HG03280 (cell line): ENCODE results near the gene EXOC6B.
"Not testable (repeated sequence)": the region's sequence is repeated elsewhere in the genome, so short reads cannot be mapped to it uniquely, and the experiment has no call there.

Experiments used
- ATAC-seq: cut with Tn5 transposase; IDR thresholded peaks from one replicate; pipeline ENCODE4 v1.9.1; 2021; ENCODE audit warnings: mild to moderate bottlenecking, moderate library complexity; ENCODE audit not compliant: unreplicated experiment

The EXOC6B gene

GRCh38 chr2:72484622-72485021, 341.2 kb downstream of the EXOC6B start:
- ATAC-seq: not testable (repeated sequence)

DNA sequence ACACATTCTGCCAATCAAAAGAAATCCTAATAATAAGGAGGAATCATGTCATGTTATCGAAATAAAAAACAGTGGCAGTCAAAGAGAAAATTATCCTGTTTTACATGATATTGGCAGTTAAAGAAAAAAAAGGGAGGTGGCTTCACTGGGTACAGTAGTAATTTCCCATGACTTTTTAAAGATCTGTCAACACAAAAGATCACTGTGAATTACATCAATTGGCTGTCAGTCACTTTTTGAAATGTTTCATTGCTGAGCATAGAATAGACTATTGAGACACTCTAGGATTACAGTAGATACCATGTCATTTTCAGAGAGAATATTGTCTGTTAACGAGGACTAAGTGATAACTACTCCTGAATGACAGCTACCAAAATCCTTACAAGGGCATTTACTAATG, 342.5 kb downstream of the EXOC6B start:
- ATAC-seq: no peak

DNA sequence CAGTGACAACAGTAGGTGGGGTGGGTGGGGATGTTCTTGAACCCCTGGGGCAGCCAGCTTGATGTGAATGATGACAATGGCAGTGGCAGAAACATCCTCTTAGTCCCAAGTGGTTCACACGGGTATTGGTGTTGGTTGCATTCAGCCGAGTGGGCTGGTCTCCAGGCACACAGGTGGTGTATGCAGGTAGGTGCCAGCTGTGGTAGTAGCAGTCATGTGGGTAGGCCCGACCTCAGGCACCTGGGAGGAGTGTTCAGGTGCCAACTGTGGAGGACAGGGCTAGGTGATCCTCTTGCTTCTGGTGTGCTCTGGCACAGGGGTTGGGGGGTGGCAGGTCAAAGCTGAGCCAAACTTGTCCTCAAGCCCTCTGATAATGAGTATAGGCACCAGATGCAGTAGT, 350.6 kb downstream of the EXOC6B start:
- no peak for ATAC-seq

GRCh38 chr2:72457801-72458516, 367.9 kb downstream of the EXOC6B start:
- ATAC-seq: no peak

DNA sequence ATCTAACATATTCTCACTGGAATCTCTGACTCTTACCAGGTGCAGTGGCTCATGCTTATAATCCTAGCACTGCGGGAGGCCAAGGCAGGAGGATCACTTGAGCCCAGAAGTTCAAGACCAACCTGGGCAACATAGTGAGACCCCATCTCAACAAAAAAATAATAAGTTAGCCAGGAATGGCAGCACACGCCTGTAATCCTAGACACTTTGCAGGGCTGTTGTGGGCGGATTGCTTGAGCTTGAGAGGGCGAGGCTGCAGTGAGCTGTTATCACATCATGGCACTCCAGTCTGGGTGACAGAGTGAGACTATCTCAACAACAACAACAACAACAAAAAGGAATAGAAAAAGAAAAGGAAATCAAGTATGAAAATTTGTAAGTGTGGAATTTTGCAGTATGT, 371.6 kb downstream of the EXOC6B start:
- ATAC-seq: no peak

- no peak for ATAC-seq
Observed at GRCh38 chr2:72442270-72442669, 383.6 kb downstream of the EXOC6B start.

DNA sequence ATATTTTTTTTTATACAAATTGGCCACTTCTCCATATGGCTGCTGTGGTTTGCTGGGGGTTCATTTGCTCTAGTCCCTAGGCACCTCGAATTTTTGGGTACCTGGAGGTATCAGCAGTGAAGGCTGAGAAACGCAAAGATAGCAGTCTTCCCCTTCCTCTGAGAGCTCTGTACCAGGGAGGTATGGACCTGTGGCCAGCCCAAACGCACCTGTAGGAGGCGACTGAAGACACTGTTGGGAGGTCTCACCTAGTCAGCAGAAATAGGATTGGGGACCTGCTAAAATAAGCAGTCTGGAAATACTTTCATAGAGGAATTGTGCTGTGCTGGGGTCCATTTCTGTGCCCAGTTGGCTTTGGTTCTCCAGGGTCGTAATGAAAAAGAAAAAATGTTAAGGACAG, 385.9 kb downstream of the EXOC6B start:
- no peak for ATAC-seq

DNA sequence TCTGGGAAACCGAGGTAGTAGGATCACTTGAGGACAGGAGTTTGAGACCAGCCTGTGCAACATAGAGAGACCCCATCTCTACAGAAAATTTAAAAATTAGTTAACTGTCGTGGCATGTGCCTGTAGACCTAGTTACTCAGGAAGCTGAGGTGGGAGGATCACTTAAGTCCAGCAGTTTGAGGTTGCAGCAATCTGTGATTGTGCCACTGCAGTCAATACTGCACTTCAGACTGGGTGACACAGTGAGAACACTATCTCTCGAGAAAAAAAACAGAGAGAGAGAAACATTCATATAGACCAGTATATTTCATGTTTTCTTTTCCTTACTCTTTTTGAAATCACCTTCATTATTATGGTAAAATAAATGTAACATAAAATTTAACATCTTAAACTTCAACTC, 387.5 kb downstream of the EXOC6B start:
- no peak for ATAC-seq

DNA sequence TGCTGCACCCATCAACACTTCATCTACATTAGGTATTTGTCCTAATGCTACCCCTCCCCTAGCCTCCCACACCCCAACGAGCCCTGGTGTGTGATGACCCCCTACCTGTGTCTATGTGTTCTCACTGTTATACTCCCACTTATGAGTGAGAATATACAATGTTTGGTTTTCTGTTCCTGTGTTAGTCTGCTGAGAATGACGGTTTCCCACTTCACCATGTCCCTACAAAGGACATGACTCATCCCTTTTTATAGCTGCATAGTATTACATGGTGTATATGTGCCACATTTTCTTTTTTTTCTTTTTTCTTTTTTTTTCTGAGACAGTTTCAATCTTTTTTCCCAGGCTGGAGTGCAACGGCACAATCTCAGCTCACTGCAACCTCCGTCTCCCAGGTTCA, 394.1 kb downstream of the EXOC6B start:
- no peak for ATAC-seq

GRCh38 chr2:72427022-72427861, 398.6 kb downstream of the EXOC6B start:
- ATAC-seq: no peak

DNA sequence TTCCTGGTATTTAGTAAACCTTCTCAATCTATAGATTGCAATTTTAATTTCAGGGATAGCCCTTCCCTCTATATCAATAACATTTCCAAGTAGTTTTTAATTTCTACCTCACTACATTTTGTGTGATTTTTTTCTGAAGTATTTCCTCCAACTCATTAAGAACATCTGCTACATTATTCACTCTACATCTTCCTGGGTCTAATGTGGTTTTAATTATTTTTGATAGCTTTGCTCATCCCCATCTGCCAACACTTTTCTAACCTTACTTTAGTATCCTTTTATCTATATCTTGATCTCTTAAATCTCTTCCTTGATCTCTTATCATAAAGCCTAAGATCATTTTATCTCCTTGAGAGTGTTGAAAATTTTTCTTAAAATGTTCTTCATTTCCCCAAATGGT, 399.8 kb downstream of the EXOC6B start:
- no peak for ATAC-seq

DNA sequence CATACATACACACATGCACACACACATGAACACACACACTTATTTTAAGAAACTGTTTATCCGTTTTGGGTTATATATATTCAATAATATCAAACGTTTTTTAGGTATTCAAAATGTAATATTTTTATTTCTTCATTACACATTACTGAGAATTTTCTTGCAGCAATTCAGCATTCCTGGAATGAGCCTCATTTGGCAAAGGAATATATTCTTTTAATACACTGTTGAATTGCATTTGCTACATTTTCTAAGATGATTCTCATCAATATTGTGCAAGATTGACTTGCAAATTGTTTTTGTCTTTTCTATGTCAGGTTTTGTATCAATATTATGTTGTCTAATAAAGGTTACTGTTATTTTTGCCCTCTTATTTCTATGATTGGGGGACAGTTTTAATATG, 402.1 kb downstream of the EXOC6B start:
- ATAC-seq: no peak

GRCh38 chr2:72421771-72422379, 404.0 kb downstream of the EXOC6B start:
- ATAC-seq: not testable (repeated sequence)

DNA sequence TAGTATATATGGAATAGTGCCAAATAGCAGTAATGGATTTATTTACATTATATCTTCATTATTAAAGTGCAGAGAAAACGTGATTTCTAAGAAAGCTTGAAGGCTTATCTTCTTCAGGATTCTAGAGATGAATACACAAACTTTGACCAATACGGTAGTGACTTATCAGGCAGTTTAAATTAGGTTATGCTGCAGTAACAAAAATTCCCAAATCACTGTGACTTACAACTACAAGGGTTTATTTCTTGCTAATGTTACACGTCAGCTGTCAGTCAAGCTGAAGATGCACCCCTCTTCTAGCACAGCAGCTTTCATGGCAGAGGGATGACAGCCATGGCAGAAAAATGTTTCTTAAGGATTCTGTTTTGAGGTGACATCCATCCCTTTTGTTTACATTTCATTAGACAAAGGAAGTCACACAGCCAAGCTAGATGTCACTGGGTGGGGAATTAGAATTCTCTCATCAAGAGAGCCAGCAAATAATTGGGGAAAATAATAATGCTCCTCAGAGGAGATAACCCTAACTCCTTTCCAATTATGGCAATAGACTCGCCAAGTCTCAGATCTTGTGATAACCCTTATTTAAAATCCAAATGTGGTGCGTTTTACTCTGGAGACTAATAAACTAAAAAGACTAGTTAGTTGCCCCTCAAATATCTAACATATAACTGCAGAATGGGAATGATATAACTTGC, 409.9 kb downstream of the EXOC6B start:
- ATAC-seq: no peak

DNA sequence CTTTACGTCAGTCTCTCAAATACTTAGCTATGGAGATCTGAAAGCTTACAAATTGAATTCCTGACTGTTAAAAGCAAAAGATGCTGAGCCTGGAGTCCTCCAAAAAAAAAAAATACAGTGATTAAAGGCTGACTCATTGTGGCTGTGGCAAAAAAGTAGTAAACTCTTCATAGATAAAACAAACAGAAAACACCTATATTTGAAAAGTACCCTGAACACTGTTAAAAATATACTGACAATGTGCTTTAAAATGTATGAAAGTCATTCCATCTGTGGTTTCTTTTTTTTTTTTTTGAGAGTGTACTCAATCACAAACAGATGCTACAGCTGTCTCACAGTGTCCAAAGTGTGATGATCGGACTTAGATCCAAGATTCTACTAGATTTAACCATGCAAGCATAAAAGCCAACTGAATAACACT, 410.6 kb downstream of the EXOC6B start:
- no peak for ATAC-seq

GRCh38 chr2:72414137-72414760, 411.6 kb downstream of the EXOC6B start:
- no peak for ATAC-seq

GRCh38 chr2:72413716-72414115, 412.1 kb downstream of the EXOC6B start:
- ATAC-seq: no peak

GRCh38 chr2:72412214-72412613, 413.6 kb downstream of the EXOC6B start:
- ATAC-seq: no peak

GRCh38 chr2:72399879-72400278, 426.0 kb downstream of the EXOC6B start:
- no peak for ATAC-seq

- no peak for ATAC-seq
Observed at GRCh38 chr2:72395096-72395495, 430.7 kb downstream of the EXOC6B start.

- no peak for ATAC-seq
Observed at GRCh38 chr2:72394541-72395070, 431.2 kb downstream of the EXOC6B start.
